Ureter (tissue), 1 donor: ENCODE results near the gene KRTAP10-4. TPM values are rescaled to one million over a fixed set of nuclear protein-coding genes. Genes with fewer than 3 reads are reported as not detected.
"Not testable (repeated sequence)": the region's sequence is repeated elsewhere in the genome, so short reads cannot be mapped to it uniquely, and the experiment has no call there.

Source experiments
- DNase-seq: peaks from one replicate; pipeline ENCODE4 v3.0.0-alpha.2; 2020; ENCODE audit warnings: low spot score
- total RNA-seq: library from RNA; stranded (reverse); gene quantifications from one replicate; pipeline ENCODE4 v1.2.4, GENCODE V29; 2023
- donor health status: DM: yes; HTN: yes; CAD: no.

Gene KRTAP10-4
- not detected for total RNA-seq

- not testable (repeated sequence) for DNase-seq
Measured at GRCh38 chr21:44573630-44574456, at the start of gene KRTAP10-4. Gene KRTAP10-4, plus strand, starts transcription at chr21:44573729. Its CDS starts 30 bp downstream, at chr21:44573759.

- no peak for DNase-seq
Measured at GRCh38 chr21:44524414-44525371, 48.8 kb upstream of the KRTAP10-4 start.

GRCh38 chr21:44525391-44526095 lies 48.0 kb upstream of the KRTAP10-4 start:
- DNase-seq, result no peak

- DNase-seq, result no peak
Measured at GRCh38 chr21:44526096-44526997, 47.2 kb upstream of the KRTAP10-4 start.

GRCh38 chr21:44527156-44527982 lies 46.2 kb upstream of the KRTAP10-4 start:
- no peak for DNase-seq

- no peak for DNase-seq
Measured at GRCh38 chr21:44527983-44528633, 45.4 kb upstream of the KRTAP10-4 start.

GRCh38 chr21:44528634-44528995 lies 44.9 kb upstream of the KRTAP10-4 start:
- DNase-seq, result no peak

- DNase-seq, result no peak
Measured at GRCh38 chr21:44529011-44529421, 44.5 kb upstream of the KRTAP10-4 start.

GRCh38 chr21:44529503-44530125 lies 43.9 kb upstream of the KRTAP10-4 start:
- no peak for DNase-seq

GRCh38 chr21:44530221-44530902 lies 43.2 kb upstream of the KRTAP10-4 start:
- no peak for DNase-seq

- no peak for DNase-seq
Measured at GRCh38 chr21:44530903-44531605, 42.5 kb upstream of the KRTAP10-4 start.

GRCh38 chr21:44531606-44532564 lies 41.6 kb upstream of the KRTAP10-4 start:
- no peak for DNase-seq

- DNase-seq, result no peak
Measured at GRCh38 chr21:44532712-44533111, 40.8 kb upstream of the KRTAP10-4 start.

- no peak for DNase-seq
Measured at GRCh38 chr21:44533121-44533890, 40.2 kb upstream of the KRTAP10-4 start.

GRCh38 chr21:44533891-44534627 lies 39.5 kb upstream of the KRTAP10-4 start:
- DNase-seq, result no peak
